Left kidney (tissue), 2 donors: ENCODE results near the gene LOXHD1. TPM values are rescaled to one million over a fixed set of nuclear protein-coding genes. Genes with fewer than 3 reads are reported as not detected.

ENCODE experiments used
- DNase-seq: peaks from one replicate; pipeline ENCODE4 v3.0.0-alpha.2; 2013
- polyA plus RNA-seq: library from polyadenylated mRNA; unstranded; fragments of 120-200 nt; gene quantifications from one replicate; pipeline ENCODE4 v1.2.1, GENCODE V29; 2013; ENCODE audit not compliant: insufficient read length

The LOXHD1 gene
- polyA plus RNA-seq, 1 donor, result 1.4 TPM

DNA sequence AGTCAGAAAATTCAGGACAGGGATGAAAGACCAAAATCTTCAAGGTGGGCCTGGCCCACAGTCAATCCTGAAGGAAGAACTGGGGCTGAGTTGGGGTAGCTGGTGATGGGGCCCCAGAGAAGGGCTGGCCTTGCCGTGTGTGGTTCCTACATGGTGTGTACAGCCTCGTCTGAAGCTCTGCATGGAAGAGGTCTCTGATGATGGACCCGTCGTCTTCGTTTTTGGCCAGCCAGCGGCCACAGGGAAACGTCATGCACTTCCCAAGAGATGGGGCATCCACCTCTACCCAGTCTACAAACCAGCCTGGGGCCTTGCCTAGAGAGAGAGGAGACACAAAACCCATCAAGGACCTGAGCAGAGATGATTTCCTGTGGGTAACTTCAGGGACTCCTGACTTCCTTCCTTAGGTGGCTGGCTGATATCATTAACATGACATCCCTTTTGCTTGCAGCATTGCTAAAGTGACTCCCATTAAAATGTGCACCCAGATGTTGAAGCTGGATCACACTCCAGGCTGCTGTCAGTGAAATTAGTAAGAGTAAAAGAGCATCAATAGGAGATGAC lies 115.3 kb downstream of the LOXHD1 start:
- no peak for DNase-seq

DNA sequence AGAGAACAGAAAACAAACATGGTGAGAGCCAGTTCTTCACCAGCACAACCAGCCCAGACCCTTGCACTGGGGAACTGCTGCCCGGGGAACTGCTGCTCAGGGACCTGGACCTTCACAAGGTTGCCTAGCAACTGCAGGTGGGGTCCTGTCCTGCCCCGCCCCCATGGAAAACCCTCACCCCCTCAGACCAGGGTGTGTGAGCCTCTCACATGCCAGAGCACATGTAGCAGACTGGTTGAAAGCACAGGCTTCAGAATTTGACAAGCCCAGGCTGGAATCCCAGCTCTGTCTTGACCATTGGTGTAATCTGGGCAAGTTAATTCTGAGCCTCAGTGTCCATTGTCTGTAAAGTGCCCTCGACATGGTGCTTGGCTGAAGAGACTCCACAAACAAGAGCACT lies 118.6 kb downstream of the LOXHD1 start:
- no peak for DNase-seq

DNA sequence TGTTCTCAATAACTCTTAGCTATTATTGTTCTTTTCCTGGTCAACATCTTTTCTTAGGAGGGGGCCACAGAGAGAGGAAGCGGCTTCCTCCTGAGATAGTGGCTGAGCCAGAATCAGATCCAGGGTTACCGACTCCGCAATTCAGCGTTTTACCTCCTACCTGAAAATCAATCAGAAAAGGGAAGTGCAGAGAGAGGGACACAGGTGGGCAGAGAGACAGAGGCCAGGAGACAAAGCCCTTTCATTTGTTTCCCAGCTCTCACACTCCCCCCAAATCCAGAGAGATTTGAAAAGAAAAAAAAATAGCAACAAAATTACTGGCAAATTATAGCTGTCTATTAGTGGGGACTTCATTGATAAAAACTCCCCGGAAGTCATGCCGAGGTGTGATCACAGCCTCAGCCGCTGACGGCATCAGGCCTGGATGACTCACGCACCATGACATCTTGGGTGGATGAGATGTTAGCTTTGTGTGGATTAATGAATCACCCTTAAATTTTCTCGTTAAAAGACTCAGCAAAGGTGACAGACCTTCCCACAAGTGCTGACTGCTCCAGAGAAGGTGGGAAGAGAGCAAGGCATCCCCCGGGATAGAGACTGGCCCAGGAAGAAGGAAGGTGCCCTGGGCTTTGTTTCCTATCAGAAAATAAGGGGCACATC lies 120.7 kb downstream of the LOXHD1 start:
- no peak for DNase-seq

GRCh38 chr18:46531482-46531881 lies 125.5 kb downstream of the LOXHD1 start:
- DNase-seq, result no peak

- no peak for DNase-seq
These were observed 129.0 kb downstream of the LOXHD1 start for GRCh38 chr18:46528037-46528436.

GRCh38 chr18:46519870-46520269 lies 137.2 kb downstream of the LOXHD1 start:
- no peak for DNase-seq

DNA sequence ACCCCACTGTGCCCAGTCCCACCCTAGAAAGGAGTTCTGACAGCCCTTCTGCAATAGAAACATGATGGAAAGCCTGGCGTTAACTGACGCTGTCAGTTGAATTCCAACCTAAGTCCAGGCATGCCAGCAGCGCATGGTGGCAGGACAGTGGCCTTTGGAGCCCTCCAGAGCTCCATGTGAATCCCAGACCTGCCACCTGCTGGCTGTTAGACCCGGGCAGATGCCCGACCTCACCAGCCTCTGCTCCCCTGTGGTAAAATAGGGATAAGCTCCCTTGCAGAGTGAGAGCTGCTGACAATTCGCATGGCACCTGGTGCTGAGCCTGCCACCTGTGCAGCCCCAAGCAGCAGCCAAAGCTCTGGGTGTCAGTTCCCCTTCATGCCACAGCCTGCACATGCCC lies 138.6 kb downstream of the LOXHD1 start:
- DNase-seq, result no peak

DNA sequence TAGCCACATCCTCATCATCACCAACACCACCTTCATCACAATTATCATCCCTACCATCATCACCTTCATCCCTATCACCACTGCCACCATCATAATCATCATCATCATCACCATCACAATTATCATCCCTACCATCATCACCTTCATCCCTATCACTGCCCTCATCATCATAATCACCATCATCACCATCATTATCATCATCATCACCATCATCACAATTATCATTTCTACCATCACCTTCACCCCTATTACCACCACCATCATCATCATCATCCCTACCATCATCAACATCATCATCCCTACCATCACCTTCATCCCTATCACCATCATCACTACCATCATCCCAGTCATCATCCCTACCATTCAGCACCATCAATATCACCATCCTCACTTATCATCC lies 140.5 kb downstream of the LOXHD1 start:
- DNase-seq, result no peak

- no peak for DNase-seq
These were observed 146.6 kb downstream of the LOXHD1 start for GRCh38 chr18:46510386-46510785.

DNA sequence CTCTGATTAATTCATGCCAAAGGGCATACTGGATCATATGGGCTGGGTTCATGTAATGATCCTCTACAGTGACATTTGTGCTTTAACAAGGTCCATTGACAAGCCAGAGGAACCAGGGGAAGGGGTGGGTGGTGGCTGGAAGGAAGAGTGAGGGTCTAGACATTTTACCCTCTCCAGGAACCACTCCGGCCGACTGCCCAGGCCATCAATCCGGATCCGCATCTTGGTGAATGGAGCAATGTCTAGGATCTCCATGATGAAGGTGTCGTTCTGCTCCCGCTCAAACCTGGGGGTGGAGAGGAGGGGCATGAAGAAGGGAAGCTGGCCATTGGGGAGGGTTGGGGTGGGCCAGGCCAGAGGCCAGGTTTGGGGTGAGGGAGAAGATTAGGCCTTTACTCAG lies 147.5 kb downstream of the LOXHD1 start:
- DNase-seq, result no peak

- DNase-seq, result no peak
These were observed 149.9 kb downstream of the LOXHD1 start for GRCh38 chr18:46506974-46507586.

- peak; percentile 51 for DNase-seq
These were observed 154.6 kb downstream of the LOXHD1 start for GRCh38 chr18:46502444-46502843.

DNA sequence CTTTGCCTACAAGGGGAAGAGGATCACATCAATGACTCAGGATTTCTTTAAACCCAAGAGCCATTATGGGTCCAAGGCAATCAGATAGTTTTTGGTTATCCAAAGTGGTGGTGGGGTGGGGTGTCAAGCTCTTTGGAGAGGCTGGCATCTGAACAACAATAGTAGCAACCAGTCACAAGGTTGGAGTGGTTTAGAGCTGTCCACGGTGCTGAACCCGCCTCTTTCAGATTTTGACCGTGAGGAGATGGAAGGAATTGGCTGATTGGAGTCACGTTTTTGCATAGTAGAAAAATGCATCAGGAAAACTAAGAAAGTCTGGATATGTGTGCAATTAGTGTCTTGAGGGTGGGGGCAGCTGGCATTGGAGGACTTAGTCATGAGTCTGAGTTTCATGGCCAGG lies 159.9 kb downstream of the LOXHD1 start:
- peak; percentile 68 for DNase-seq

GRCh38 chr18:46488471-46489213 lies 168.4 kb downstream of the LOXHD1 start:
- DNase-seq, result no peak

DNA sequence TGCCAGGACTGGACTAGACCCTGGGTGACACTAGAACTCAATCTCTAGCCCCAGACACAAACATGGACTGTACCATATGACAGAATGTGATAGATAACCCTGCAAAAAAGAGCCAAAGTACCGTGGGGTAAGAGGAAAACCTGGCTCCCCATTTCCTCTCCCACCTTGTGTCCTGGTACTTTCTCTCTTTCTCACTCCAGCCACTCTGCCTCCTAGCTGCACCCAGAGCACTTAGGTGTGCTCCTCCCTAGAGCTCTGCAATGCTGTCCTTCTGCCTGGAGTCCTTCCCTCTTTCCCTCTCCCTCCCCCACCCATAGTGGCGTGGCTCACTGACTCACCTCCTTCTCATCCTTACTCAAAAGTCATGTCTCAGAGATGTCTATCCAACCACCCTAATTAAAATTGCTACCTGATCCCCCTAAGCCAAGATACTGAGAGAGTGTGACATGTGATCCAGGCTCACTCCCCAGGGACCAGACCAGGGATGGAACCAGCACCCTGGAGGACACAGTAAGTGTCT lies 171.3 kb downstream of the LOXHD1 start:
- DNase-seq, result no peak

DNA sequence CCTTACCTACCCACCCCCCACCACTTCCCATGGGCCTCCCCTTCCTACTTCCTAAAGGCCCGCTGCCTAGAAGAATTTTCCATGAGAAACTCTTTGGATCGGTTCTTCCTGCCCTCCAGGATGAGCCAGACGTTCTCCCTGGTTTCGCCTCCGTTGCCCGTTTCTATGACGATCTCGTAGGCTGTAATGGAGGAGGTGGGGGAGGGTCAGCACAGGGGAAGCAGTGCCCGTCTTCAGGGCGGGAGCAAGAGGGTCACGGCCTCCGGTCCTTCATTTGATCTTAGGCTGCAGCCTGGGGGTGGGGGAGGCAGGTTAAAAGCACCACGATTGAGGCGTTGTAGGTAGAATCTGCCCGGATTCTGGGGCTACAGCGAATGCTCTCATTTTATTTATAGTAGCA lies 172.0 kb downstream of the LOXHD1 start:
- no peak for DNase-seq

GRCh38 chr18:46482831-46483230 lies 174.2 kb downstream of the LOXHD1 start:
- DNase-seq, result no peak

DNA sequence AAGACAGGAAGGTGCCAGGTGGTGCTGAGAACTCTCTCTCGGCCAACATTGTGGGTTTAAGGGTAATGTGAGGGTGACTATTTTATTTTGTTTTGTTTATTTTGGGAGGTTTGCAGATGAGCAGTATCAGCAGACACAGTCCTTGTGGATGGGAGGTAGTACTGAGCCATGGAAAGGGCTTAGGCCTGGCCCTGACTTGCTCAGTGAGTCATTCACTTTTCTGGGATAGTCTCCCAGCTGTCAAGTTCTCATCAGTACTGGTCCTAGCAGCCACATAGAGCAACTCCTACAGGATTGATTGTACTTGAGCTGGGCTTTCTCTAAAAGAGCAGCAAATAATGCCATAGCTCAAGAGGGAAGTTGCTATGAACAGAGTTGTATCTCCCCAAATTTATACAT lies 175.2 kb downstream of the LOXHD1 start:
- DNase-seq, result no peak

DNA sequence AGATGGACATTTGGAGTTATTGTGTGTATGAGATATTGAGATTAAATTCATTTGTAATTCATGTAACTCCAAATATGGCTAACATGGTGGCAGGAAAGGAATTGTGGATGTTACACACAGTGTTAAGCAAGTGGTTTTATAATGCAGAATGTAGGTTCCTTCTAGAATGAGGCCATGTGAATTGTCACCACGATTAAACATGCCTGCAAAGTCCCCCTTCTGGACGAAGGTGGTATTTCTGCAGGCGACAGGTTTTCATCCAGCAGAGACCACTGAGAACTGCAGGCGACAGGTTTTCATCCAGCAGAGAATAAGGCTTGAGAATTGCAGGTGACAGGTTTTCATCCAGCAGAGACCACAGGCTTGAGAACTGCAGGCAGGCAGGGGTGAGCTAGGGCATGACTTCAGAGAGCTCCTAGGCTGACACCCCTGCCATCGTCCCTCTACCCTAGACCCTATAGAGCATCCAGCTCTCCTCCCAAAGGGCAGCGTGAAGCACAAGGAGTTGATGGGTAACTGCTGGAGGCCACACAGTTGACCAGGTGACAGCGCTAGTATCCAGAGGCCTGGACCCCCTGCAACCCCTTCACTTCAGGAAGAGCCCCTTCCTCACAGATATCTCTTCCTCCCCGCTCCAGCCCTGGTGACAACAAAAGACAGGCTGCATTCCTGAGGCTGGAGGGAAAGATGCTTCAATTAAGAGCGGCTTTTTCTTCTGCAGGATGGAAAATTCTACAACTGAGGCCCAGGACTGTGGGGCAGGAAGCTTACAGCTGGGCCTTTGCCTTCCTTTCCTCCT lies 175.8 kb downstream of the LOXHD1 start:
- DNase-seq, result peak; percentile 55

DNA sequence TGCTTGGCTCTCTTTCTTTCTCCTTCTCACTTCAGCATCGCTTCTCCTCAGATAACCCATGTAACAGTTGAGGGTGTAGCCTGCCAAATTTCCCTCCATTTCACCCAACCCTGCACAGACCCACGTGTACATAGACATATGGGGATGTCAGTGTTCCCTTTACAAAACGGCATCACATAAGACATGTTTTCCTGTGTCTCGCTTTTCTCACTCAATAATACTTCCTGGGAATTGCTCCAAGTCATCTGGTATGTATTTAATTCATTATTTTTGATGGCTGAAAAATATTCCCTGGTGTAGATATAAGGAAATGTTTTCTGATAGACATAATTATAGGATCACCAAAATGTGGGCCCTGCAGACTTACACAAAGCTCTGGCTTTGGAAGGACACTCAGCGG lies 176.8 kb downstream of the LOXHD1 start:
- no peak for DNase-seq

- DNase-seq, result no peak
These were observed 178.2 kb downstream of the LOXHD1 start for GRCh38 chr18:46478796-46479195.

GRCh38 chr18:46477425-46478011 lies 179.5 kb downstream of the LOXHD1 start:
- no peak for DNase-seq
